Ishikawa (cell line): Measurements from ENCODE around the gene PSMB10.

Experiments
- CEBPB ChIP-seq: IDR thresholded peaks from 2 replicates; pipeline ENCODE4 v1.6.1; 2012
- CREB1 ChIP-seq: IDR thresholded peaks from 2 replicates; pipeline ENCODE4 v1.6.1; 2012; ENCODE audit warnings: low read depth
- EGR1 ChIP-seq: IDR thresholded peaks from 2 replicates; pipeline ENCODE4 v1.6.1; 2012
- EP300 ChIP-seq: IDR thresholded peaks from 2 replicates; pipeline ENCODE4 v1.6.1; 2012; ENCODE audit warnings: borderline replicate concordance
- FOXM1 ChIP-seq: IDR thresholded peaks from 2 replicates; pipeline ENCODE4 v1.6.1; 2012; ENCODE audit warnings: low read depth, borderline replicate concordance
- MAX ChIP-seq: IDR thresholded peaks from 2 replicates; pipeline ENCODE4 v1.6.1; 2012
- NFIC ChIP-seq: IDR thresholded peaks from 2 replicates; pipeline ENCODE4 v1.6.1; 2012
- RAD21 ChIP-seq: IDR thresholded peaks from 2 replicates; pipeline ENCODE4 v1.6.1; 2012; ENCODE audit warnings: low read depth
- REST ChIP-seq: IDR thresholded peaks from 2 replicates; pipeline ENCODE4 v1.6.1; 2012; ENCODE audit warnings: low read depth, mild to moderate bottlenecking
- TAF1 ChIP-seq: IDR thresholded peaks from 2 replicates; pipeline ENCODE4 v1.6.1; 2012; ENCODE audit warnings: low read depth, mild to moderate bottlenecking
- TCF12 ChIP-seq: IDR thresholded peaks from 2 replicates; pipeline ENCODE4 v1.6.1; 2012; ENCODE audit warnings: low read depth
- TEAD4 ChIP-seq: IDR thresholded peaks from 2 replicates; pipeline ENCODE4 v1.6.1; 2012
- USF1 ChIP-seq: IDR thresholded peaks from 2 replicates; pipeline ENCODE4 v1.6.1; 2012
- YY1 ChIP-seq: IDR thresholded peaks from 2 replicates; pipeline ENCODE4 v1.6.1; 2012; ENCODE audit warnings: low read depth
- ZBTB7A ChIP-seq: IDR thresholded peaks from 2 replicates; pipeline ENCODE4 v1.6.1; 2012; ENCODE audit warnings: low read depth

Gene PSMB10

GRCh38 chr16:67977005-67977404 is 40.4 kb upstream of the PSMB10 start:
- TF ChIP-seq CREB1 = no peak
- TF ChIP-seq ZBTB7A = no peak
- TF ChIP-seq NFIC = no peak
- no peak for TF ChIP-seq RAD21
- no peak for TF ChIP-seq CEBPB
- TF ChIP-seq TAF1 = no peak
- no peak for TF ChIP-seq YY1
- no peak for TF ChIP-seq MAX
- TF ChIP-seq EGR1 = no peak
- TF ChIP-seq EP300 = no peak
- no peak for TF ChIP-seq REST
- no peak for TF ChIP-seq USF1
- TF ChIP-seq FOXM1 = no peak
- TF ChIP-seq TEAD4 = no peak
- no peak for TF ChIP-seq TCF12

GRCh38 chr16:67976205-67976604 is 39.6 kb upstream of the PSMB10 start:
- TF ChIP-seq ZBTB7A = no peak

GRCh38 chr16:67975321-67976105 is 38.9 kb upstream of the PSMB10 start:
- no peak for TF ChIP-seq TAF1
- no peak for TF ChIP-seq TCF12
- no peak for TF ChIP-seq RAD21
- TF ChIP-seq REST = no peak
- TF ChIP-seq TEAD4 = no peak
- TF ChIP-seq USF1 = no peak
- TF ChIP-seq MAX = no peak
- no peak for TF ChIP-seq CEBPB
- TF ChIP-seq YY1 = no peak
- TF ChIP-seq CREB1 = no peak
- no peak for TF ChIP-seq ZBTB7A

- no peak for TF ChIP-seq EGR1
- TF ChIP-seq TAF1 = no peak
- TF ChIP-seq NFIC = no peak
- no peak for TF ChIP-seq EP300
- TF ChIP-seq CREB1 = no peak
Observed at GRCh38 chr16:67971111-67971510, 34.5 kb upstream of the PSMB10 start.

- TF ChIP-seq TAF1 (0 out of 2 replicates have a peak, but pooled peaks have one; percentile 3), USF1 (no peak)
Observed at GRCh38 chr16:67969254-67970039, 32.8 kb upstream of the PSMB10 start.
